HepG2 (cell line): ENCODE data around the gene SLC16A5. TPM values are rescaled to one million over a fixed set of nuclear protein-coding genes. Genes with fewer than 3 reads are reported as not detected.

Experiments
- AGO2 ChIP-seq: fragments of 200-400 bp; formaldehyde crosslinking; optimal IDR thresholded peaks from 2 replicates; pipeline ENCODE3; 2017; ENCODE audit warnings: mild to moderate bottlenecking, low read depth, low read length, moderate library complexity
- HNRNPLL ChIP-seq: fragments of 200-400 bp; formaldehyde crosslinking; IDR thresholded peaks from 2 replicates; pipeline ENCODE4 v1.6.1; 2017; ENCODE audit warnings: mild to moderate bottlenecking, low read depth, low read length; ENCODE audit not compliant: poor library complexity, severe bottlenecking
- HOXA7 ChIP-seq: sonication (generic); formaldehyde crosslinking; IDR thresholded peaks from 2 replicates; pipeline ENCODE4 v1.8.1; 2022; ENCODE audit warnings: mild to moderate bottlenecking, missing genetic modification reagents, moderate library complexity
- MTA1 ChIP-seq: sonication (generic); formaldehyde crosslinking; IDR thresholded peaks from 2 replicates; pipeline ENCODE4 v1.4.0; 2020; ENCODE audit warnings: missing genetic modification reagents, mild to moderate bottlenecking, borderline replicate concordance
- NCOA5 ChIP-seq: sonication (generic); formaldehyde crosslinking; IDR thresholded peaks from 2 replicates; pipeline ENCODE4 v1.4.0; 2020; ENCODE audit warnings: missing genetic modification reagents
- NR1H2 ChIP-seq: sonication (generic); formaldehyde crosslinking; IDR thresholded peaks from 2 replicates; pipeline ENCODE4 v1.8.1; 2022; ENCODE audit warnings: low read depth, missing genetic modification reagents, borderline replicate concordance
- PHF5A ChIP-seq: IDR thresholded peaks from one replicate; pipeline ENCODE4 v1.6.1; 2018; ENCODE audit warnings: low read depth, missing genetic modification reagents; ENCODE audit not compliant: unreplicated experiment
- RAD21 ChIP-seq: fragments of 450-650 bp; formaldehyde crosslinking; IDR thresholded peaks from 2 replicates; pipeline ENCODE4 v1.5.0; 2020; ENCODE audit warnings: mild to moderate bottlenecking
- SMAD1 ChIP-seq: sonication (generic); formaldehyde crosslinking; IDR thresholded peaks from 2 replicates; pipeline ENCODE4 v1.4.0; 2020; ENCODE audit warnings: missing genetic modification reagents, low read depth, mild to moderate bottlenecking, borderline replicate concordance
- SP5 ChIP-seq: IDR thresholded peaks from 2 replicates; pipeline ENCODE4 v1.6.1; 2016; ENCODE audit warnings: low read depth, borderline replicate concordance
- WIZ ChIP-seq: sonication (generic); formaldehyde crosslinking; IDR thresholded peaks from 2 replicates; pipeline ENCODE4 v1.5.1; 2020; ENCODE audit warnings: mild to moderate bottlenecking, missing genetic modification reagents
- ZFP62 ChIP-seq: sonication (generic); formaldehyde crosslinking; IDR thresholded peaks from 2 replicates; pipeline ENCODE4 v1.4.0; 2020; ENCODE audit warnings: missing genetic modification reagents
- ZNF451 ChIP-seq: sonication (generic); formaldehyde crosslinking; IDR thresholded peaks from 2 replicates; pipeline ENCODE4 v1.5.0; 2020; ENCODE audit warnings: mild to moderate bottlenecking, missing genetic modification reagents
- ZNF605 ChIP-seq: sonication (generic); formaldehyde crosslinking; IDR thresholded peaks from 2 replicates; pipeline ENCODE4 v1.8.0; 2022; ENCODE audit warnings: mild to moderate bottlenecking, missing genetic modification reagents
- ZNF703 ChIP-seq: sonication (generic); formaldehyde crosslinking; IDR thresholded peaks from 2 replicates; pipeline ENCODE4 v1.5.1; 2020; ENCODE audit warnings: missing genetic modification reagents, mild to moderate bottlenecking, moderate library complexity, borderline replicate concordance
- ZNF724P ChIP-seq: sonication (generic); formaldehyde crosslinking; IDR thresholded peaks from 2 replicates; pipeline ENCODE4 v1.8.0; 2022; ENCODE audit warnings: missing genetic modification reagents, borderline replicate concordance
- ZNF777 ChIP-seq: sonication (generic); formaldehyde crosslinking; IDR thresholded peaks from 2 replicates; pipeline ENCODE4 v1.4.0; 2020; ENCODE audit warnings: missing genetic modification reagents
- ZNF83 ChIP-seq: sonication (generic); formaldehyde crosslinking; IDR thresholded peaks from 2 replicates; pipeline ENCODE4 v1.4.0; 2020; ENCODE audit warnings: missing genetic modification reagents, mild to moderate bottlenecking, borderline replicate concordance
- ZNF850 ChIP-seq: sonication (generic); formaldehyde crosslinking; conservative IDR thresholded peaks from 2 replicates; pipeline ENCODE4 v1.9.0; 2021; ENCODE audit warnings: mild to moderate bottlenecking, missing genetic modification reagents
- ZSCAN21 ChIP-seq: sonication (generic); formaldehyde crosslinking; IDR thresholded peaks from 2 replicates; pipeline ENCODE4 v1.8.0; 2022; ENCODE audit warnings: mild to moderate bottlenecking, missing genetic modification reagents, moderate library complexity, borderline replicate concordance
- ZSCAN30 ChIP-seq: sonication (generic); formaldehyde crosslinking; IDR thresholded peaks from 2 replicates; pipeline ENCODE4 v1.5.0; 2020; ENCODE audit warnings: mild to moderate bottlenecking, missing genetic modification reagents
- polyA plus RNA-seq, 8 experiments: library from polyadenylated mRNA; depleted of rRNA in 3 of 8; stranded (reverse) in 7 of 8; unstranded in 1 of 8; fragments of >200 nt; fragmentation: Illumina TruSeq in 4 of 8; extraction: Trizol in 4 of 8; gene quantifications; 2 replicates each; pipeline versions ENCODE4 v1.2.1 to v1.2.3, GENCODE V29; 2011 to 2016; ENCODE audit warnings: low read depth in 4 of 8, missing spikeins in 1 of 8, mixed read lengths in 1 of 8; ENCODE audit not compliant: insufficient read depth in 1 of 8
- total RNA-seq, 5 experiments: library from RNA; depleted of rRNA; stranded (reverse); fragments of >200 nt; fragmentation: Illumina TruSeq; extraction: Trizol; gene quantifications; 2 replicates each; pipeline ENCODE4 v1.2.3, GENCODE V29; 2016; ENCODE audit warnings: low read depth in 1 of 5
- TF ChIP-seq, protein P1 (sequence below): sonication (generic); formaldehyde crosslinking; IDR thresholded peaks from 2 replicates; pipeline ENCODE4 v1.4.0; 2020; ENCODE audit warnings: mild to moderate bottlenecking, missing genetic modification reagents

The SLC16A5 gene
- total and polyA plus RNA-seq, 2 of the 13 experiments (the other 11 are each of a cell fraction or from before 2014, with no cell fraction given), result 0.69 to 5.6 TPM

DNA sequence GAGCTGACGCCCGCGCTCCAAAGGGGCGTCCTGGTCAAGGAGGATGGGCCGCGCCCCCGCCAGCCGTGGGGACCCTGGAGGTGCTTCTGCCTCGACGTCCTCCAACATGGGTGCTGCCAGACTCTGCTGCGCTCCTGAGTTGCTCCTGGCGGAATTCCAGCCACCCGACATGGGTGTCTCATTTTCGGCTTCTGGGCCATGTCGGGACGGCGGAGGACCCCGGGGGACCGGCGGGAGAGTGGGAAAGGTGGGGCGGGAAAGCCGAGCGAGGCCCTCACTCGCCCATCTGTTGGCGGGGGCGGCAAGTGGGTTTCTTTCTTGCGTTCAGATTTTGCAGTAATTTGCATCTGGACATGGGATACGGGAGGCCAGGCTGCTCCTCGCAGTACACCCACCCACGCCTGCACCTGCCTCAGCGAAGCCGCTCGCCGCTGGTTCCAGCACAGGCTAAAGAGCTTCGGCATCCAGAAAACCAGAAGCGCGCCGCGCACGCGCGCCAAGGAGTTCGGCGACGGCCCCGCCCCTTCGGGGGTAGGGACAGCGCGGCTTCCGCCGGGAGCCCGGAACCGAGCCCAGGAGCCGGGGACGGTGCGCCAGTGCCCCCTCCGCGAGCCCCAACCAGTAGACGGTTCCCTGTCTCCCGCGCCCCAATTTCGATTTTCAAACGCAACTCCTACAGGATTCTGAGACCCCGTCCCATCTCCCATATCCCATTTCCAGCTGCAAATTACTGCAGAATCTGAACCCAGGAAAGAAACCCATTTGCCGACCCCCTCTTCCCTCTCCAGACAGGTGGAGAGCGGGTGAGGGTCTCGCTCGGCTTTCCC, 21.9 kb downstream of the SLC16A5 start, which contains the start of gene ARMC7 (continued):
- TF ChIP-seq, protein P1, sequence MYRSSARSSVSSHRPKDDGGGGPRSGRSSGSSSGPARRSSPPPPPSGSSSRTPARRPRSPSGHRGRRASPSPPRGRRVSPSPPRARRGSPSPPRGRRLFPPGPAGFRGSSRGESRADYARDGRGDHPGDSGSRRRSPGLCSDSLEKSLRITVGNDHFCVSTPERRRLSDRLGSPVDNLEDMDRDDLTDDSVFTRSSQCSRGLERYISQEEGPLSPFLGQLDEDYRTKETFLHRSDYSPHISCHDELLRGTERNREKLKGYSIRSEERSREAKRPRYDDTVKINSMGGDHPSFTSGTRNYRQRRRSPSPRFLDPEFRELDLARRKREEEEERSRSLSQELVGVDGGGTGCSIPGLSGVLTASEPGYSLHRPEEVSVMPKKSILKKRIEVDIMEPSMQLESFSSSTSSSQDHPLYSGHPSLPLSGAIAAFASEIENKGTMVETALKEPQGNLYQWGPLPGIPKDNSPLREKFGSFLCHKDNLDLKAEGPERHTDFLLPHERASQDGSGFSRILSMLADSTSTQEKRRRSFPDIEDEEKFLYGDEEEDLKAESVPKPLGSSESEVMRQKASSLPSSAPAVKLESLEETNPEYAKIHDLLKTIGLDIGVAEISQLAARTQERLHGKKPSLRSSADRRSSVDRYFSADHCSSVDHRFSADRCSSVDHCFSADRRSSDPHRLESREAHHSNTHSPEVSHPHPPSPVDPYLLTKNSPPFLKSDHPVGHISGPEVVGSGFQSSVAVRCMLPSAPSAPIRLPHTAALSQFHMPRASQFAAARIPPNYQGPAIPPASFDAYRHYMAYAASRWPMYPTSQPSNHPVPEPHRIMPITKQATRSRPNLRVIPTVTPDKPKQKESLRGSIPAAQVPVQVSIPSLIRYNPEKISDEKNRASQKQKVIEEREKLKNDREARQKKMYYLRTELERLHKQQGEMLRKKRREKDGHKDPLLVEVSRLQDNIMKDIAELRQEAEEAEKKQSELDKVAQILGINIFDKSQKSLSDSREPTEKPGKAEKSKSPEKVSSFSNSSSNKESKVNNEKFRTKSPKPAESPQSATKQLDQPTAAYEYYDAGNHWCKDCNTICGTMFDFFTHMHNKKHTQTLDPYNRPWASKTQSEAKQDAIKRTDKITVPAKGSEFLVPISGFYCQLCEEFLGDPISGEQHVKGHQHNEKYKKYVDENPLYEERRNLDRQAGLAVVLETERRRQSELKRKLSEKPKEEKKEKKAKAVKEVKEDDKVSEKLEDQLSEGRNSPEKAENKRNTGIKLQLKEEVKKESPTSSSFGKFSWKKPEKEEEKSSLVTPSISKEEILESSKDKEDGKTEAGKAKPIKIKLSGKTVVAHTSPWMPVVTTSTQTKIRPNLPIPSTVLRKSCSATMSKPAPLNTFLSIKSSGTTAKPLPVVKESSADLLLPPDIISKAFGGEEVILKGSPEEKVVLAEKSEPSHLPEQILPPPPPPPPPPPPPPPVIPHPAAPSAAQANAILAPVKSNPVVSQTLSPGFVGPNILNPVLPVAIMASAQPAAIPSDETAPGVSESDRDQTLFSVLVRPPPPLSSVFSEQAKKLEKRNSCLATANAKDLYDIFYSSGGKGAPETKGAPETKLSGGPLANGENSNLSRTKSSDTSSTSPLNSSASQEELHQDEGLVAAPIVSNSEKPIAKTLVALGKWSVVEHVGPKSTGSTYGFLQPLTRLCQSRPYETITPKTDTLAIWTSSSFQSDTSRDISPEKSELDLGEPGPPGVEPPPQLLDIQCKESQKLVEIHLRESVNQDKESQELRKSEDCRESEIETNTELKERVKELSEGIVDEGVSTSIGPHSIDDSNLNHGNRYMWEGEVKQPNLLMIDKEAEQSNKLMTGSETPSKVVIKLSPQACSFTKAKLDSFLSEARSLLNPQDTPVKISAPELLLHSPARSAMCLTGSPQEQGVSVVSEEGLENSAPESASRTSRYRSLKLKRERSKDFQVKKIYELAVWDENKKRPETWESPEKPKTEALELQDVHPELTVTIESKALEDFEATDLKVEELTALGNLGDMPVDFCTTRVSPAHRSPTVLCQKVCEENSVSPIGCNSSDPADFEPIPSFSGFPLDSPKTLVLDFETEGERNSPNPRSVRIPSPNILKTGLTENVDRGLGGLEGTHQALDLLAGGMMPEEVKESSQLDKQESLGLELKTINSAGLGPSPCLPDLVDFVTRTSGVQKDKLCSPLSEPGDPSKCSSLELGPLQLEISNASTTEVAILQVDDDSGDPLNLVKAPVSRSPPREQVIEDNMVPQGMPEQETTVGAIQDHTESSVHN (CRISPR knock-in tag), result no peak
- no peak for TF ChIP-seq ZSCAN21 (CRISPR knock-in tag)
- 0 out of 2 replicates have a peak, but pooled peaks have one; percentile 42 for TF ChIP-seq ZNF83
- peak; percentile 67; the same call in 1 of the 2 replicates for TF ChIP-seq ZNF605 (CRISPR knock-in tag)
- TF ChIP-seq SP5, result peak; percentile 47; the same call in 1 of the 2 replicates
- TF ChIP-seq ZNF703 (CRISPR knock-in tag), result no peak; the same call in 1 of the 2 replicates
- no peak for TF ChIP-seq WIZ
- TF ChIP-seq NCOA5 (CRISPR knock-in tag), result no peak
- TF ChIP-seq ZNF777 (CRISPR knock-in tag), result peak; percentile 91
- TF ChIP-seq PHF5A (CRISPR knock-in tag), result no peak
- TF ChIP-seq ZNF850 (CRISPR knock-in tag), result no peak
- peak; percentile 81 for TF ChIP-seq HNRNPLL
- TF ChIP-seq ZFP62 (CRISPR knock-in tag), result no peak
- peak; percentile 59; the same call in 1 of the 2 replicates for TF ChIP-seq ZNF451 (CRISPR knock-in tag)
- peak; percentile 79 for TF ChIP-seq AGO2
- no peak; the same call in 1 of the 2 replicates for TF ChIP-seq SMAD1
- TF ChIP-seq ZNF724P, result 0 out of 2 replicates have a peak, but pooled peaks have one; percentile 16
- TF ChIP-seq RAD21, result peak; percentile 40; the same call in 1 of the 2 replicates
- no peak for TF ChIP-seq HOXA7 (CRISPR knock-in tag)
- TF ChIP-seq MTA1 (CRISPR knock-in tag), result peak; percentile 52; the same call in 1 of the 2 replicates
- TF ChIP-seq ZSCAN30 (CRISPR knock-in tag), result no peak
- no peak for TF ChIP-seq NR1H2
